ENCODE measurements around the gene TMEM187.

TMEM187 gene

DNA sequence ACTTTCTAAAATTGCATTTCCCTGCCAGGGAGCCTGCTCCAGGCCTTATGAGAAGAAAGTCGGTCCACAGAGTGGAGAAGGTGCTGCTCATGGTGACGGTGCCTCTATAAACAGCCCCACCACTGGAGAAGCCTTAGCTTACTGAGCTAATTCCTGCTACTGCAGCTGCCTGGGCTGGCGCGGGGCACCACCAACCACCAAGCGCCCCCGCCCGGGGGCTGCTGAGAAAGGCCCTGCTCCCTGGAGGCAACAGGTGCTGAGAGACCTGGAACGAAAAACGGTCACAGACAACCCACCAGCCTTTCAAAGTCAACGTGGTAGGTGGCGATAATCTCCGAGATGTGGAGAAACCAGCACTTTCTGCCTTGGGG lies 3.8 kb upstream of the TMEM187 start:
- no peak for TF ChIP-seq ZFX (IDR thresholded peaks at IDR 0.05; ENCODE audit: borderline replicate concordance)
- TF ChIP-seq, protein P1, sequence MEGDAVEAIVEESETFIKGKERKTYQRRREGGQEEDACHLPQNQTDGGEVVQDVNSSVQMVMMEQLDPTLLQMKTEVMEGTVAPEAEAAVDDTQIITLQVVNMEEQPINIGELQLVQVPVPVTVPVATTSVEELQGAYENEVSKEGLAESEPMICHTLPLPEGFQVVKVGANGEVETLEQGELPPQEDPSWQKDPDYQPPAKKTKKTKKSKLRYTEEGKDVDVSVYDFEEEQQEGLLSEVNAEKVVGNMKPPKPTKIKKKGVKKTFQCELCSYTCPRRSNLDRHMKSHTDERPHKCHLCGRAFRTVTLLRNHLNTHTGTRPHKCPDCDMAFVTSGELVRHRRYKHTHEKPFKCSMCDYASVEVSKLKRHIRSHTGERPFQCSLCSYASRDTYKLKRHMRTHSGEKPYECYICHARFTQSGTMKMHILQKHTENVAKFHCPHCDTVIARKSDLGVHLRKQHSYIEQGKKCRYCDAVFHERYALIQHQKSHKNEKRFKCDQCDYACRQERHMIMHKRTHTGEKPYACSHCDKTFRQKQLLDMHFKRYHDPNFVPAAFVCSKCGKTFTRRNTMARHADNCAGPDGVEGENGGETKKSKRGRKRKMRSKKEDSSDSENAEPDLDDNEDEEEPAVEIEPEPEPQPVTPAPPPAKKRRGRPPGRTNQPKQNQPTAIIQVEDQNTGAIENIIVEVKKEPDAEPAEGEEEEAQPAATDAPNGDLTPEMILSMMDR (IDR thresholded peaks at IDR 0.05), result no peak
- no peak overlapping the region for H3K27ac ChIP-seq

- no peak for TF ChIP-seq ZFX (IDR thresholded peaks at IDR 0.05; ENCODE audit: borderline replicate concordance)
- TF ChIP-seq, protein P1 (IDR thresholded peaks at IDR 0.05), result no peak
- H3K27ac ChIP-seq, result no peak overlapping the region
Observed at GRCh38 chrX:153969125-153969903, 3.2 kb upstream of the TMEM187 start.

GRCh38 chrX:153969904-153970356 lies 2.6 kb upstream of the TMEM187 start:
- TF ChIP-seq, protein P1 (IDR thresholded peaks at IDR 0.05), result no peak
- TF ChIP-seq ZFX (IDR thresholded peaks at IDR 0.05; ENCODE audit: borderline replicate concordance), result no peak
- H3K27ac ChIP-seq, result peak overlapping the region; percentile 97

DNA sequence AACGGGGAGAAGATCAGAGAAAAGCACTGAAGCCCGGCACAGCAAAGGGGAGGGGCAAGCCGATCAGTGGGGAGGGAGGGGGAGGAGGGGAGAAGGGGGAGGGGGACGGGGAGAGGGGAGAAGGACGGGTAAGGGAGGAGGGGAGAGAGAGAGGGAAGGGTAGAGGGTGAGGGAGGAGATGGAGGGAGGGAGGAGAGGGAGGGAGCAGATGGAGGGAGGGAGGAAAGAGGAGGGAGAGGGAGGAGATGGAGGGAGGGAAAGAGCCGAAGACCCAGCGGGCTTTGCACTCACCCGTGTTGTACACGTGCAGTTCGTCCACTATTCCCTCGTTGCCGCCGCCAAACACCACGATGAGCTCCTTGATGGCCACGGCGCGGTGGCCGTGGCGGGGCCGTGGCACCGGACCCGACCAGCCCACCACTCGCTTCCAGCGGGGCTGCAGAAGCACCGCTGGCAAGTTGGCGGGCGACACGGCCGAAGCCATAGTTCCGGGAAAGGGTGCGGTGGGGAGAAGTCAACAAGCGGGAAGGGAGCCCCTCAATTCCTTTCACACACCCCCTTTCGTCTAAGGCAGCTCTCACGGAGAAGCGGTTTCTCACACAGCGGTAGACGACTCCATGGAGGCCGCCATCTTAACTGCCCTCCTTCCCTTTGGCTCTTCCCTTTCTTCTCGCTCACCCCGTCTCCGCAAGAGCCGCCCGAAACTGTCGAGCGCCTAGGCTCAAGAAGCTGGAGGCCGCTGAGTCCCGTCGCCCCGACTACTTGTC lies 2.0 kb upstream of the TMEM187 start:
- peak overlapping the region; percentile 97 for H3K27ac ChIP-seq
- no peak for TF ChIP-seq ZFX (IDR thresholded peaks at IDR 0.05; ENCODE audit: borderline replicate concordance)
- TF ChIP-seq, protein P1 (IDR thresholded peaks at IDR 0.05), result no peak

DNA sequence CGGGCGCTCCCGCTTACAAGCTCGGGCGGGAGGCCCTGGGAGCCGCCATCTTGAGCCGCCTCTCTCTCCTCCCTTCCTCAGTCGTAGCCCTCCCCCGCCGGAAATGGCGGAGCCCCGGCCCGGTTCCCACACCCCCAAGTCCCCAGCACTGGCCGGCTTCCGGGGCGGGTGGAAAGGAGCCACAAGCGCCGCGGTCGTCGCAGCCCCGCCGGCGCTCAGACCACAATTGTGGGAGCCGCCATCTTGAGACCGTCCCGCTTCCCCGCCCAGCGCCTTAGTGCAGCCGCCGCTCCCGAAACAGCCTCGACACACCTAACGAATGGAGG lies 1.5 kb upstream of the TMEM187 start:
- TF ChIP-seq, protein P1 (IDR thresholded peaks at IDR 0.05), result no peak
- TF ChIP-seq ZFX (IDR thresholded peaks at IDR 0.05; ENCODE audit: borderline replicate concordance), result no peak
- H3K27ac ChIP-seq, result peak overlapping the region; percentile 97

- H3K27ac ChIP-seq, result peak within 1 kb of the TSS; percentile 97
- TF ChIP-seq ZFX (IDR thresholded peaks at IDR 0.05; ENCODE audit: borderline replicate concordance), result no peak
- TF ChIP-seq, protein P1 (IDR thresholded peaks at IDR 0.05), result no peak
Observed at GRCh38 chrX:153971450-153972367, 845 bp upstream of the TMEM187 start, which contains the start of gene HCFC1. Gene HCFC1, minus strand, starts transcription at chrX:153971818. Its CDS starts 978 bp downstream, at chrX:153970840.

All from 22Rv1 (cell line).